GM18873 (cell line): ENCODE results near the gene EMC10.

Experiments
- ATAC-seq: cut with Tn5 transposase; IDR thresholded peaks from one replicate; pipeline ENCODE4 v1.9.1; 2021; ENCODE audit warnings: mild to moderate bottlenecking, moderate library complexity, moderate number of reproducible peaks; ENCODE audit not compliant: unreplicated experiment, low FRiP score

Gene EMC10

DNA sequence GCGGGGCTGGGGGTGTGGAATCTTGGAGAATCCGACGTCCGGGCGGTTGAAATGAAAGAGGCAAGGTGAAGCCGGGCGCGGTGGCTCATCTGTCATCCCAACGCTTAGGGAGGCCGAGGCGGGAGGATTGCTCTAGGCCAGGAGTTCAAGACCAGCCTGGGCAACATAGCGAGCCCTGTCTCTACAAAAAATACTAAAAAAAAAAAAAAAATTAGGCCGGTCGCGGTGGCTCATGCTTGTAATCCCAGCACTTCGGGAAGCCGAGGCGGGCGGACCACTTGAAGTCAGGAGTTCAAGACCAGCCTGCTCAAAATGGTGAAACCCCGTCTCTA, 566 bp downstream of the EMC10 start:
- no peak for ATAC-seq

DNA sequence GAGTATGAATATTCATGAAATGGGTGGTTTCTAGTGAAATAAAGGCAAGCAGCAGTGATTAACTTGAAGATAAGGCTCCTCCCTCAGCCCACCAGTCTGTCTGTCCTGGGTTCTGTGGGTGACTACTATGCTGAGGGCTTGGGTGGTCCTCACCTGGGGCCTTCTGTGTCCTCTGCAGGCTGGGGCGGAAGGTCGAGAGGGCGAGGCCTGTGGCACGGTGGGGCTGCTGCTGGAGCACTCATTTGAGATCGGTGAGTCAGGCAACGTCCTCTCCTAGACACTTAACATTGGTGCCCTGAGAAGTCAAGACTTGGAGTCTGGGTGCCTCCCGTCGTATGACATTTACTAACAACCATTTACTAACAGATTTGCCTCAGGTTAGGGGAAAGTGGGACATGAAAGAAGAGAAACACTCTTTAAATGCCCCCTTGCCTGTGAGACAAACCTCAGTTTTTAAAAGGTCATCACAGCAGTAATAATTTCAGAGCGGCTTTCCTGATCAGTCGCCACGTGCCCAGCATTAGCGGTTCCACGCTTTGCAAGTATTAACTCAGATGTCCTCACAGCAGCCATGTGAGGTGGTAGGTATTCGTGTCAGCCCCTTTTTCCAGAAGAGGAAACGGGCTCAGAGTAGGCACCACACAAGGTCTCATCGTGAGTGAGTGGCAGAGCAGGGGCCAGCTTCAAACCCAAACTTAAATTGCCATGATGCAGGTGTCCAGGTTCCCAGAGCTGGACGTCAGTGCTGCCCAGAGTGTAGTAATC, 1.6 kb downstream of the EMC10 start:
- no peak for ATAC-seq

GRCh38 chr19:50478901-50479715, 2.8 kb downstream of the EMC10 start:
- no peak for ATAC-seq

DNA sequence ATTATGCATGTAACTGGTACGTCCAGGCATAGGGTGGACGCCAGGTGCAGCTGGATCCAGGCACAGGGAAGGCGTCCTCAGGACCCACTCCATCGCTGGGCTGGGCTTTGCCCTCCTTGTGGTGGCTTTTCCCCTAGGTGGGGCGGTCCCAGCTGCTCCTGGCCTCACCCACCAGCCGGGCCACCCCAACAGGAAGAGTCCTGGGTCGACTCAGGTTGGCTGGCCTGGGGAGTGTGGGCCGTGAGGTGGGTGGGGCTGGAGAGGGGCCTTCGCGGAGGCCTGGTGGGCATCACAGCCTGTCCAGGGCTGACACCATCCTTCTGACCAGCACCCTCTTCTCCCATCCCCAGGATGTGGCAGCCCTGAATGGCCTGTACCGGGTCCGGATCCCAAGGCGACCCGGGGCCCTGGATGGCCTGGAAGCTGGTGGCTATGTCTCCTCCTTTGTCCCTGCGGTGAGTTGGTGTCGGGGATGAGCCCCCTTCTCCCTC, 3.5 kb downstream of the EMC10 start:
- no peak for ATAC-seq

- ATAC-seq = no peak
Observed at GRCh38 chr19:50480281-50481111, 4.2 kb downstream of the EMC10 start.

- no peak for ATAC-seq
Observed at GRCh38 chr19:50481351-50482149, 5.2 kb downstream of the EMC10 start.

DNA sequence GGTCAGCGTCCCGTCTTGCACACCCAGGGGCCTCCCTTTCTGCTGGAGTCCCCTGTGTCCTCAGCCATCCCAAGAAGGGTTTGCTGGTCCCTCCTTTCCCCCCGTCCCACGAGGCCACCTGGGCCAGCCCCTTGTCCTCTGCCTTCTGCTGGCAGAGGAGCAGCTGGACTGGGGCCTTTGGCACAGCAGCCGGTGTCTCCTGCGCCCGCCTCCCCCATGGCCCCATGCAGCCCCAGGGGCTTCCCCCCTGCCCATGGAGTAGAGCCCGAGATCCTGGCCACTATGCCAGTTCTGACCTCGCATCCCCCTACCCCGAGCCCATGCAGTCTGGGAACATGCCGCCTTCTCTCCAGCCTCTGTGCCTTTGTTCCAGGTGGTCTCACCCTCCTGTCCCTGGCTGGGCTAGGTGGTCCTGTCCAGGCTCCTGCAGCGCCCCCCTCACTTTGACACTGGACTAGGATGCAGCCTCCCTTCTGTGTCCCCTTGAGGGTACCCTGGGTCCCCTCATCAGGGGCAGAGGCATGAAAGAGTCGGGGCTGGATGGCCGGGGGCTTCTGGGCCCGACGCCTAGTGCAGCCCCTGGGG, 6.1 kb downstream of the EMC10 start:
- ATAC-seq = no peak

- no peak for ATAC-seq
Observed at GRCh38 chr19:50482916-50483315, 6.6 kb downstream of the EMC10 start.

DNA sequence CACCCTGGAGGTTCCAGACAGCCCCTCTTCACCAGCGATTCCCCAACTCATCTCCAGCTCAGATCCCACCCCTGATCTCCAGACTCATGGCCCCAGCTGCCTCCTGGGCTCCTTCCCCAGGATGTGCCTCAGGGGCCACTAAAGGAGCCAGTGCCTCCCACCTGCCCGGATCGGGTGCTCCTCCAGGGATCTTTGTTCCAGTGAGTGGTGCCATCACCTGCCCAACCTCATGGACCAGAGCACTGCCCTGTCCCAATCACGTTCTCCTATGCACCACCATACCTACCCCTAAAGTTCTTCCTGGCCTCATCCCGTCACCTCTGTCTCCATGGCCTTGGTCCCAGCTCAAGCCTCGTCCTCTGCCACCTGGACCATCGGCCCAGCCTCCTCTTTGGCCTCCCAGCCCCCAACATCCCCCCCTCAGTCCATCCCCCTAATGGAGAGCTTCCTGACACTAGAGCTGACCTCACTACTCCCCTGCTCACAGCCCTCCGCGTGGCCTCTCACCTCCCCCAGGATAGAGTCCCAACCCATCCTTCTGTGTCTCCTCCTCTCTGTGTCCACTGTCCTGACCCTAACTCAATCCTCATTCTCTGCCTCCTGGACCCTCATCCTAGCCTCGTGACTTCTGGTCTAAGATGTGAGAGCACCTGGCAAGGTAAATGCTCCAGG, 9.1 kb downstream of the EMC10 start:
- no peak for ATAC-seq

GRCh38 chr19:50486823-50487515, 10.7 kb downstream of the EMC10 start:
- ATAC-seq = no peak

DNA sequence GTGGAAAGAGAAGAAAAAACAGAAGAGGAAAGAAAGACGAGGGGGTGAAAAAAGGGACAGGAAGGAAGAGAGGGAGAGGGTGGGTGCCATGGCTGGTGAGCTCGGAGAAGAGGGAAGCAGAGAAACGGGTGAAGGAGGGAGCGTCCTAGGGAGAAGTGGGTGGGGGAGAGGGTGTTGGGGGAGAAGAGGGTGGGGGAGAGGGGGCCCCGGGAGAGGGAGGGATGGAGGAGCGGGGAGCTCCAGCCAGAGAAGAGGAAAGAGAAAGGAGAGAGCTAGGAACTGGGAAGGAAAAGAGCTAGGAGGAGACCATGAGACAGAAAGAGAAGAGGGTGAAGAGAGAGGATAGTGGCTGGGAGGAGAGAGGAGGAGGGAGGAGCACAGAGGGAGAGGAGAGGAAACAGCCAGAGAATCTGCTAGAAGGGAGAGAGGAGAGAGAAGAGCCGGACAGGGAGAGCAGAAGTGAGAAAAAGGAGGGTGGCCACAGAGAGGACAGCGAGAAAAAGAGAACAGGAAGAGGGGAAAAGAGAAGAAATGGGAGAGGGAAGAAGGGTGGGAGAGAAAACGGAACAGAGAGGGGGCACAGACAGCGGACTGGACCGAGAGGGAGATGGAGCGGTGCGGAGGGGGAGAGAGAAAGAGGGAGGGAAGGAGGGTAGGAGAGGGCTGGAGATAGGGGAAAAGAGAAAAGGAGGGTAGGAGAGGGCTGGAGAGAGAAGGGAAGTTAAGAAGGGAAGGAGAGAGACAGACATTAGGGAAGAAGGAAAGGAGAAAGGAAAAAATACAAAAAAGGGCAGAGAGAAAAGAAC, 12.3 kb downstream of the EMC10 start:
- ATAC-seq = no peak

GRCh38 chr19:50489461-50490011, 13.2 kb downstream of the EMC10 start:
- no peak for ATAC-seq

DNA sequence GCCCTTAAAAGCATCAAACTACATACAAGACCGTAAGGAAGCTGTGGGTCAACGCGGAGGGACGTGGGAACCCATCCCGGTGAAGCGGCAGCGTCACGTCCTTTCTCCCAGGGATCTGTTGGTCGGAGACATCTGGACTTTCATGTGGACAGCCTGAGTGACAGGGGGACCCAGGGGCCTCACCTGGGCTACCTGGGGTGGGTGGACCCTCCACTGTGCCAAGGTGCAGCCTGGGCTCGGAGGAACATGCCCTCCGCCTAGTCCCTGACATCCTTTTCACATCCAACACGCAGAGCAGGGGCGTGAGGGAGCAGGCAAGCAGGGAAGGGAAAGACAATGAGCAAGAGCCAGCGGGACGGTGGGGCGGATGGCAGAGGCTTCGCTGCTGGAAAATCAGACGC, 14.1 kb downstream of the EMC10 start:
- no peak for ATAC-seq

GRCh38 chr19:50490991-50491472, 14.7 kb downstream of the EMC10 start:
- no peak for ATAC-seq

DNA sequence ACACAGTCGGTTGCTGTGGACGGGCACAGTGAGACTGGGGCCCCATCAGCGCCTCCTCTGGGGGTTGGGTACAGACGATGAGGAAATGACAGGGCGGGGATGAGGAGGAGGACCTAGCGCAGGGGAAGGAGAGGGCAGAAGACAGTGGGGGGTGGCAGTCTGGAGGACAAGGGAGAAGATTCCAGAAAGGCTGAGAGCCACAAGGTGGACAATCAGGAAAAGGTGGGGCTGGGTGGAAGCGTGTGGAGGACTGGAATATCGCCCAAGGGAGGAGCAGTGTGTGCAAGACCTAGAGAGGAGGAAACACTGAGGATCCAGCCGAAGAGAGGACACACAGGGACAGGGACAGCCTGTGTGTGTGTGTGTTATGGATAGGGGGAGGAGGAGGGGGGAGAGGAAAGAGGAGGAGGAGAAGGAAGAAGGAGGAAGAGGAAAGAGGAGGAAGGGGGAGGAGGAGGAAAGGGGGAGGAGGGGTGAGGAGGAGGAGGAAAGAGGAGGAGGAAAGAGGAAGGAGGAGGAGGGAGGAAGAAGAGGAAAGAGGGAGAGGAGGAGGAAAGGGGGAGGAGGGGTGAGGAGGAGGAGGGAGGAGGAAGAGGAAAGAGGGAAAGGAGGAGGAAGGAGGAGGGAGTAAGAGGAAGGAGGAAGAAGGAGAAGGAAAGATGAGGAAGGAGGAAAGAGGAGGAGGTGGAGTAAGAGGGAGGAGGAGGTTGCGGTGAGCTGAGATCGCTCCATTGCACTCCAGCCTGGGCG, 16.2 kb downstream of the EMC10 start:
- no peak for ATAC-seq

- ATAC-seq = no peak
Observed at GRCh38 chr19:50493171-50493570, 16.9 kb downstream of the EMC10 start.
